Natural killer cell (primary cell): Measurements from ENCODE around the gene SMPD3. TPM values are rescaled to one million over a fixed set of nuclear protein-coding genes. Genes with fewer than 3 reads are reported as not detected.

ENCODE experiments used
- ATAC-seq, 3 donors: fragments of 150-1000 bp in 2 of 3; fragments of 200-7000 bp in 1 of 3; cut with Tn5 transposase; 1 replicate in 1 of 3; 2 replicates in 2 of 3; pipeline ENCODE4 v1.10.0; 2021; ENCODE audit warnings: mild to moderate bottlenecking in 2 of 3, moderate library complexity in 2 of 3
- DNase-seq, 2 donors: peaks; one replicate each; pipeline versions ENCODE4 v3.0.0 to v3.0.0-alpha.2; 2013 to 2021; ENCODE audit warnings: mixed read lengths in 1 of 2
- H3K27ac ChIP-seq: one replicate; pipeline ENCODE4 v1.5.1; 2013; ENCODE audit warnings: mild to moderate bottlenecking, low read length
- H3K27me3 ChIP-seq: one replicate; pipeline ENCODE4 v1.6.1; 2013; ENCODE audit warnings: low read length; ENCODE audit not compliant: control insufficient read depth, insufficient read depth
- H3K36me3 ChIP-seq: one replicate; pipeline ENCODE4 v1.6.1; 2013; ENCODE audit warnings: low read length; ENCODE audit not compliant: control insufficient read depth, insufficient read depth
- H3K4me1 ChIP-seq: one replicate; pipeline ENCODE4 v1.6.1; 2013; ENCODE audit warnings: low read length; ENCODE audit not compliant: control insufficient read depth, insufficient read depth
- H3K4me3 ChIP-seq: one replicate; pipeline ENCODE4 v1.5.1; 2013; ENCODE audit warnings: low read length
- H3K9me3 ChIP-seq: one replicate; pipeline ENCODE4 v1.6.1; 2013; ENCODE audit warnings: low read length; ENCODE audit not compliant: control insufficient read depth, insufficient read depth
- H3K27ac Mint-ChIP-seq, 2 donors: one replicate each; pipeline ENCODE4 v1.8.0; 2022; ENCODE audit warnings: mild to moderate bottlenecking in 2 of 2, mixed read lengths in 2 of 2, moderate library complexity in 1 of 2
- H3K27me3 Mint-ChIP-seq, 2 donors: one replicate each; pipeline ENCODE4 v1.8.0; 2022; ENCODE audit warnings: low read depth in 2 of 2, mixed read lengths in 2 of 2
- H3K36me3 Mint-ChIP-seq: one replicate; pipeline ENCODE4 v1.8.0; 2022; ENCODE audit warnings: mixed read lengths
- H3K4me1 Mint-ChIP-seq, 2 donors: one replicate each; pipeline ENCODE4 v1.8.0; 2022; ENCODE audit warnings: mixed read lengths in 2 of 2
- H3K4me3 Mint-ChIP-seq: one replicate; pipeline ENCODE4 v1.8.0; 2022; ENCODE audit warnings: mild to moderate bottlenecking, moderate library complexity, mixed read lengths
- H3K9me3 Mint-ChIP-seq, 2 donors: one replicate each; pipeline ENCODE4 v1.8.0; 2022; ENCODE audit warnings: mixed read lengths in 2 of 2
- WGBS: methylation state at CpG from one replicate; pipeline ENCODE4 v1.1.7; 2013; ENCODE audit warnings: missing lambda C conversion rate; ENCODE audit not compliant: insufficient coverage; 5-methylcytosine and 5-hydroxymethylcytosine counted together
- intact Hi-C: fragments of 100-400 bp; cut with micrococcal nuclease; formaldehyde crosslinking; loops from one replicate; pipeline ENCODE4 v1.14.2; 2022
- total RNA-seq, 4 donors: library from RNA; stranded (reverse); fragments of 120-200 nt in 1 of 4; gene quantifications; one replicate each; pipeline versions ENCODE4 v1.2.3 to v1.2.4, GENCODE V29; 2013 to 2022
- TF ChIP-seq, protein P1 (sequence below): fragments of 200-600 bp; IDR thresholded peaks from one replicate; pipeline ENCODE4 v1.8.0; 2022; ENCODE audit warnings: antibody characterized with exemption

SMPD3 gene
- total RNA-seq, 3 donors from 2014 or later (not counting 1 experiment from before 2014, with no cell fraction given): 2.4 to 13.3 (median 3.2) TPM

GRCh38 chr16:68351991-68352431 lies 96.3 kb downstream of the SMPD3 start:
- H3K36me3 Mint-ChIP-seq: no peaks in the 10 kb centered on the region
- TF ChIP-seq, protein P1, sequence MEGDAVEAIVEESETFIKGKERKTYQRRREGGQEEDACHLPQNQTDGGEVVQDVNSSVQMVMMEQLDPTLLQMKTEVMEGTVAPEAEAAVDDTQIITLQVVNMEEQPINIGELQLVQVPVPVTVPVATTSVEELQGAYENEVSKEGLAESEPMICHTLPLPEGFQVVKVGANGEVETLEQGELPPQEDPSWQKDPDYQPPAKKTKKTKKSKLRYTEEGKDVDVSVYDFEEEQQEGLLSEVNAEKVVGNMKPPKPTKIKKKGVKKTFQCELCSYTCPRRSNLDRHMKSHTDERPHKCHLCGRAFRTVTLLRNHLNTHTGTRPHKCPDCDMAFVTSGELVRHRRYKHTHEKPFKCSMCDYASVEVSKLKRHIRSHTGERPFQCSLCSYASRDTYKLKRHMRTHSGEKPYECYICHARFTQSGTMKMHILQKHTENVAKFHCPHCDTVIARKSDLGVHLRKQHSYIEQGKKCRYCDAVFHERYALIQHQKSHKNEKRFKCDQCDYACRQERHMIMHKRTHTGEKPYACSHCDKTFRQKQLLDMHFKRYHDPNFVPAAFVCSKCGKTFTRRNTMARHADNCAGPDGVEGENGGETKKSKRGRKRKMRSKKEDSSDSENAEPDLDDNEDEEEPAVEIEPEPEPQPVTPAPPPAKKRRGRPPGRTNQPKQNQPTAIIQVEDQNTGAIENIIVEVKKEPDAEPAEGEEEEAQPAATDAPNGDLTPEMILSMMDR: no peak
- H3K27me3 ChIP-seq: no peaks in the 10 kb centered on the region

DNA sequence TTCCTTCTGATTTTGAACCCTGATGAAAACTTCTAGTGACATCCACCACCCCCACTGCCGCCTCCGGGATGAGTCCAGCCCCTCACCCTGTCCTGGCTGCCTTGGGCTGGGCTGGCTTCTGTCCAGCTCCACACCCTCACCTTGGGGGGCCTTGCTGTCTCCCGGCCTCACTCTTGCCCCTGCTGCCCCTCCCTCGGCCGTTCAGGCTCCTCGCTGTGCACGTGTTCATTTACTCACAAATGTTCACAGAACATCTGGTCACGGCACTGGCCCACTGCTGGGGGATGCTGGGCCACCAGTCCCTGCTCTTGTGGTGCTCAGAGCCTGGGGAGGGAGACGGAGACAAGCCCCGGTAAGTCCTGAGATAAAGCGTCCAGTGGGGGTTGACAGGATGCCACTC lies 96.8 kb downstream of the SMPD3 start:
- no peaks in the 10 kb centered on the region for H3K27me3 ChIP-seq
- Mint-ChIP-seq H3K27ac (no peak overlapping the region), H3K4me1 (peaks cover 9 to 24% of the 10 kb centered on the region in 2 donors), H3K27me3 (no peaks in the 10 kb centered on the region), H3K9me3 (no peaks in the 10 kb centered on the region), H3K4me3 (no peak overlapping the region), H3K36me3 (no peaks in the 10 kb centered on the region)
- ATAC-seq: no peak
- WGBS: 93% methylated on average over 11 of the region's 11 CpGs
- H3K36me3 ChIP-seq: peaks cover 65% of the 10 kb centered on the region
- intact Hi-C loops: no loop called here
- peaks cover 15% of the 10 kb centered on the region for H3K4me1 ChIP-seq
- no peak for DNase-seq
- H3K4me3 ChIP-seq: no peak overlapping the region
- H3K9me3 ChIP-seq: no peaks in the 10 kb centered on the region
- TF ChIP-seq, protein P1: no peak
- H3K27ac ChIP-seq: no peak overlapping the region

More at GRCh38 chr16:68351991-68352431, 96.3 kb downstream of the SMPD3 start:
- over 99% methylated on average over 11 of the region's 11 CpGs for WGBS
- no peak overlapping the region for H3K27ac Mint-ChIP-seq
- H3K4me1 Mint-ChIP-seq: peaks cover 14 to 24% of the 10 kb centered on the region in 2 donors
- ATAC-seq (no peak), DNase-seq (no peak)
- Histone ChIP-seq H3K4me3 (no peak overlapping the region), H3K36me3 (peaks cover 60% of the 10 kb centered on the region), H3K27ac (no peak overlapping the region), H3K4me1 (peaks cover 21% of the 10 kb centered on the region), H3K9me3 (no peaks in the 10 kb centered on the region)
- no peak overlapping the region for H3K4me3 Mint-ChIP-seq
- H3K27me3 Mint-ChIP-seq: no peaks in the 10 kb centered on the region
- no peaks in the 10 kb centered on the region for H3K9me3 Mint-ChIP-seq
- intact Hi-C loops: no loop called here

GRCh38 chr16:68350813-68351350 lies 97.4 kb downstream of the SMPD3 start:
- intact Hi-C loops: no loop called here
- Histone ChIP-seq H3K36me3 (peaks cover 70% of the 10 kb centered on the region), H3K4me1 (peaks cover 9% of the 10 kb centered on the region), H3K27me3 (no peaks in the 10 kb centered on the region), H3K27ac (no peak overlapping the region), H3K9me3 (no peaks in the 10 kb centered on the region), H3K4me3 (no peak overlapping the region)
- TF ChIP-seq, protein P1: no peak
- Mint-ChIP-seq H3K27me3 (no peaks in the 10 kb centered on the region), H3K4me1 (peaks cover 6 to 18% of the 10 kb centered on the region in 2 donors), H3K4me3 (no peak overlapping the region), H3K9me3 (no peaks in the 10 kb centered on the region), H3K27ac (no peak overlapping the region), H3K36me3 (no peaks in the 10 kb centered on the region)
- DNase-seq (no peak), ATAC-seq (no peak)
- over 99% methylated on average over 10 of the region's 10 CpGs for WGBS
